ENCODE results near the gene MBP.

The MBP gene

GRCh38 chr18:77144451-77145118 is 12.0 kb upstream of the MBP start:
- TF ChIP-seq CTCF (IDR thresholded peaks at IDR 0.05; ENCODE audit: unreplicated experiment in 3 of 3): no peak
- no peaks in the 10 kb centered on the region for H3K4me1 Mint-ChIP-seq
- H3K4me3 Mint-ChIP-seq: no peak overlapping the region
- peaks cover 15% of the 10 kb centered on the region for H3K36me3 Mint-ChIP-seq (ENCODE audit: low read depth)
- no peak overlapping the region for H3K27ac Mint-ChIP-seq
- H3K27me3 Mint-ChIP-seq (ENCODE audit: low read depth): peaks cover 9% of the 10 kb centered on the region
- peaks cover 25% of the 10 kb centered on the region for H3K9me3 Mint-ChIP-seq

- H3K4me1 Mint-ChIP-seq: no peaks in the 10 kb centered on the region
- H3K27me3 Mint-ChIP-seq (ENCODE audit: low read depth): peaks cover 9% of the 10 kb centered on the region
- no peak overlapping the region for H3K27ac Mint-ChIP-seq
- H3K4me3 Mint-ChIP-seq: no peak overlapping the region
- no peak for TF ChIP-seq CTCF (IDR thresholded peaks at IDR 0.05; ENCODE audit: unreplicated experiment in 3 of 3)
- H3K36me3 Mint-ChIP-seq (ENCODE audit: low read depth): peaks cover 15% of the 10 kb centered on the region
- peaks cover 25% of the 10 kb centered on the region for H3K9me3 Mint-ChIP-seq
These were observed 11.5 kb upstream of the MBP start for GRCh38 chr18:77144046-77144445.

GRCh38 chr18:77143196-77143595 is 10.6 kb upstream of the MBP start:
- Mint-ChIP-seq H3K4me1 (no peaks in the 10 kb centered on the region), H3K4me3 (no peak overlapping the region), H3K36me3 (ENCODE audit: low read depth) (peaks cover 15% of the 10 kb centered on the region), H3K27me3 (ENCODE audit: low read depth) (peaks cover 9% of the 10 kb centered on the region), H3K27ac (no peak overlapping the region), H3K9me3 (peaks cover 25% of the 10 kb centered on the region)
- no peak for TF ChIP-seq CTCF (IDR thresholded peaks at IDR 0.05; ENCODE audit: unreplicated experiment in 3 of 3)

DNA sequence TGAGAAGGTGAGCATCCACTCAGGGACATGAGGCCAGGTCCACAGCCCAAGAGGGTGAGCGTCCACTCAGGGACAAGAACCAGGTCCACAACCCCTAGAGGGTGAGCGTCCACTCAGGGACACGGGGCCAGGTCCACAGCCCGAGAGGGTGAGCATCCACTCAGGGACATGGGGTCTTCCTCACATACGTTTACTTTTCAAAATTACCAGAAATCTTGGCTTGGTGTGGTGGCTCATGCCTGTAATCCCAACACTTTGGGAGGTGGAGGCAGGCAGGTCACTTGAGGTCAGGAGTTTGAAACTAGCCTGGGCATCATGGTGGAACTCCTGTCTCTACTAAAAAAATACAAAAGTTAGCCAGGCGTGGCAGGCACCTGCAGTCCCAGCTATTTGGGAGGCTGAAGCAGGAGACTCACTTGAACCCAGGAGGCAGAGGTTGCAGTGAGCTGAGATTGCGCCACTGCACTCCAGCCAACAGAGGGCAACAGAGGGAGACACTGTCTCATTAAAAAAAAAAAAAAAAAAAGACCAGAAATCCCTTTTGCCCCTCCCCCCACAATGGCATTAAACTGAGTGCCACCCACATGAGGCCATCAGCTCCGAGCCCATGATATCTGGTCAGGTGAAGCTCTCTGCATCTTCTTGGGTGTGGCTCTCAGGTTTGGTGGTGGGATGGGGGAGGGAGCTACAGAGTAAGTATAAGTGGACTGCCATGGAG is 9.0 kb upstream of the MBP start:
- Mint-ChIP-seq H3K36me3 (ENCODE audit: low read depth) (peaks cover 15% of the 10 kb centered on the region), H3K9me3 (peaks cover 22% of the 10 kb centered on the region), H3K4me3 (no peak overlapping the region), H3K4me1 (no peaks in the 10 kb centered on the region), H3K27ac (no peak overlapping the region), H3K27me3 (ENCODE audit: low read depth) (peaks cover 20% of the 10 kb centered on the region)
- no peak for TF ChIP-seq CTCF (IDR thresholded peaks at IDR 0.05; ENCODE audit: unreplicated experiment in 3 of 3)

- H3K9me3 Mint-ChIP-seq: peaks cover 22% of the 10 kb centered on the region
- peaks cover 15% of the 10 kb centered on the region for H3K36me3 Mint-ChIP-seq (ENCODE audit: low read depth)
- peaks cover 27% of the 10 kb centered on the region for H3K27me3 Mint-ChIP-seq (ENCODE audit: low read depth)
- no peak overlapping the region for H3K4me3 Mint-ChIP-seq
- H3K27ac Mint-ChIP-seq: no peak overlapping the region
- TF ChIP-seq CTCF (IDR thresholded peaks at IDR 0.05; ENCODE audit: unreplicated experiment in 3 of 3): no peak
- no peaks in the 10 kb centered on the region for H3K4me1 Mint-ChIP-seq
These were observed 8.0 kb upstream of the MBP start for GRCh38 chr18:77140439-77141109.

Measured in nephron (organoid).